Measurements from ENCODE around the gene FUT9.

The FUT9 gene
- 0 to 0.73 (median 0) reads per million in 18 experiments for total RNA-seq

- no peak for DNase-seq
These were observed at the start of gene FUT9 for GRCh38 chr6:96015518-96016333. FUT9 (plus strand) TSS chr6:96015974; CDS start chr6:96203156, 187,182 bp downstream.

- no peak for DNase-seq
These were observed 48.2 kb upstream of the FUT9 start for GRCh38 chr6:95967594-95967993.

- no peak for DNase-seq
These were observed 41.8 kb upstream of the FUT9 start for GRCh38 chr6:95973976-95974375.

GRCh38 chr6:95978230-95978629 is 37.5 kb upstream of the FUT9 start:
- no peak for DNase-seq

- DNase-seq: no peak
These were observed 23.9 kb upstream of the FUT9 start for GRCh38 chr6:95991906-95992305.

GRCh38 chr6:95994151-95994550 is 21.6 kb upstream of the FUT9 start:
- DNase-seq: no peak

GRCh38 chr6:95998133-95998532 is 17.6 kb upstream of the FUT9 start:
- DNase-seq: no peak

- DNase-seq: no peak
These were observed 13.7 kb upstream of the FUT9 start for GRCh38 chr6:96001891-96002575.

- DNase-seq: no peak
These were observed 13.2 kb upstream of the FUT9 start for GRCh38 chr6:96002576-96002910.

GRCh38 chr6:96002912-96003311 is 12.9 kb upstream of the FUT9 start:
- no peak for DNase-seq

GRCh38 chr6:96007663-96008062 is 8.1 kb upstream of the FUT9 start:
- DNase-seq: no peak

- no peak for DNase-seq
These were observed 2.2 kb upstream of the FUT9 start for GRCh38 chr6:96013531-96013930.

GRCh38 chr6:96014846-96015517 is 792 bp upstream of the FUT9 start:
- DNase-seq: no peak

- no peak for DNase-seq
These were observed 728 bp downstream of the FUT9 start for GRCh38 chr6:96016334-96017069.

- DNase-seq: no peak
These were observed 1.2 kb downstream of the FUT9 start for GRCh38 chr6:96017070-96017359.

GRCh38 chr6:96022225-96022624 is 6.5 kb downstream of the FUT9 start:
- no peak for DNase-seq

- no peak for DNase-seq
These were observed 16.9 kb downstream of the FUT9 start for GRCh38 chr6:96032661-96033060.

GRCh38 chr6:96051555-96051954 is 35.8 kb downstream of the FUT9 start:
- no peak for DNase-seq

- DNase-seq: no peak
These were observed 42.3 kb downstream of the FUT9 start for GRCh38 chr6:96058082-96058481.

GRCh38 chr6:96059586-96059985 is 43.8 kb downstream of the FUT9 start:
- DNase-seq: no peak

GRCh38 chr6:96060249-96060648 is 44.5 kb downstream of the FUT9 start:
- DNase-seq: no peak

- DNase-seq: no peak
These were observed 49.4 kb downstream of the FUT9 start for GRCh38 chr6:96065213-96065612.

- no peak for DNase-seq
These were observed 50.6 kb downstream of the FUT9 start for GRCh38 chr6:96066376-96066775.

Measured in inflammatory macrophage (primary cell).